CD4-positive, CD25-positive, alpha-beta regulatory T cell (primary cell): Measurements from ENCODE around the gene CD6. TPM values are rescaled to one million over a fixed set of nuclear protein-coding genes. Genes with fewer than 3 reads are reported as not detected.
A peak's percentile ranks its signal among the peaks of the same experiment; 100 is the strongest.

ENCODE experiments used
- ATAC-seq, 2 donors: fragments of 150-1000 bp; cut with Tn5 transposase; one replicate each; pipeline ENCODE4 v1.10.0; 2021; ENCODE audit warnings: low read depth in 2 of 2, moderate number of reproducible peaks in 2 of 2, moderate library complexity in 1 of 2
- DNase-seq, 3 donors: peaks; one replicate each; pipeline versions ENCODE4 v3.0.0 to v3.0.0-alpha.2; 2012 to 2022; ENCODE audit warnings: mixed read lengths in 1 of 3
- H3K27ac ChIP-seq: one replicate; pipeline ENCODE4 v1.7.0; 2013; ENCODE audit warnings: mild to moderate bottlenecking, low read length; ENCODE audit not compliant: insufficient read depth, poor library complexity, severe bottlenecking
- H3K27me3 ChIP-seq: one replicate; pipeline ENCODE4 v1.7.0; 2013; ENCODE audit warnings: low read length; ENCODE audit not compliant: control insufficient read depth, insufficient read depth
- H3K36me3 ChIP-seq: one replicate; pipeline ENCODE4 v1.7.0; 2013; ENCODE audit warnings: mild to moderate bottlenecking, low read length, moderate library complexity; ENCODE audit not compliant: control insufficient read depth, insufficient read depth
- H3K4me1 ChIP-seq: 2 replicates; pipeline ENCODE4 v1.7.0; 2013; ENCODE audit warnings: mild to moderate bottlenecking, low read length; ENCODE audit not compliant: insufficient read depth, control insufficient read depth, poor library complexity, severe bottlenecking
- H3K4me3 ChIP-seq: one replicate; pipeline ENCODE4 v1.7.0; 2013; ENCODE audit warnings: low read depth, mild to moderate bottlenecking, low read length, moderate library complexity
- H3K9me3 ChIP-seq, 2 experiments: 1 replicate in 1 of 2; 2 replicates in 1 of 2; pipeline ENCODE4 v1.7.0; 2013; ENCODE audit warnings: low read length in 2 of 2, mild to moderate bottlenecking in 1 of 2, moderate library complexity in 1 of 2; ENCODE audit not compliant: control insufficient read depth in 2 of 2
- H3K27ac Mint-ChIP-seq, 3 donors: one replicate each; pipeline ENCODE4 v1.8.0; 2020 to 2022; ENCODE audit warnings: mild to moderate bottlenecking in 3 of 3, mixed read lengths in 3 of 3, moderate library complexity in 2 of 3
- H3K27me3 Mint-ChIP-seq: one replicate; pipeline ENCODE4 v1.8.0; 2022; ENCODE audit warnings: mild to moderate bottlenecking, mixed read lengths
- H3K36me3 Mint-ChIP-seq: one replicate; pipeline ENCODE4 v1.8.0; 2020; ENCODE audit warnings: mixed read lengths
- H3K4me1 Mint-ChIP-seq, 4 donors: one replicate each; pipeline ENCODE4 v1.8.0; 2020 to 2022; ENCODE audit warnings: mixed read lengths in 4 of 4, mild to moderate bottlenecking in 1 of 4
- H3K4me3 Mint-ChIP-seq, 4 donors: one replicate each; pipeline ENCODE4 v1.8.0; 2020 to 2022; ENCODE audit warnings: mild to moderate bottlenecking in 4 of 4, mixed read lengths in 4 of 4, moderate library complexity in 3 of 4
- H3K9me3 Mint-ChIP-seq, 7 donors: one replicate each; pipeline ENCODE4 v1.8.0; 2020 to 2022; ENCODE audit warnings: mixed read lengths in 7 of 7, mild to moderate bottlenecking in 3 of 7, moderate library complexity in 2 of 7
- polyA plus RNA-seq, 4 donors: library from polyadenylated mRNA; unstranded; fragments of 300-500 nt; fragmentation: Illumina TruSeq; gene quantifications; one replicate each; pipeline ENCODE4 v1.2.3, GENCODE V29; 2021
- total RNA-seq: library from RNA; stranded (reverse); gene quantifications from one replicate; pipeline ENCODE4 v1.2.3, GENCODE V29; 2022

CD6 gene
- total and polyA plus RNA-seq, 5 donors from 2014 or later = 108 to 398 (median 138) TPM

- DNase-seq (no peak), ATAC-seq (no peak)
- Mint-ChIP-seq H3K4me3 (peak overlapping the region in 1 of 4 donors; percentile 55), H3K9me3 (no peaks in the 10 kb centered on the region), H3K27ac (no peak overlapping the region), H3K4me1 (peaks cover 21 to 76% (median 44%) of the 10 kb centered on the region in 4 donors), H3K36me3 (peaks cover 4% of the 10 kb centered on the region), H3K27me3 (no peaks in the 10 kb centered on the region)
- Histone ChIP-seq H3K9me3 (no peaks in the 10 kb centered on the region), H3K27me3 (no peaks in the 10 kb centered on the region), H3K27ac (no peak overlapping the region), H3K36me3 (no peaks in the 10 kb centered on the region), H3K4me1 (peaks cover 60% of the 10 kb centered on the region), H3K4me3 (no peak overlapping the region)
These were observed 85.1 kb downstream of the CD6 start for GRCh38 chr11:61056571-61056970.

DNA sequence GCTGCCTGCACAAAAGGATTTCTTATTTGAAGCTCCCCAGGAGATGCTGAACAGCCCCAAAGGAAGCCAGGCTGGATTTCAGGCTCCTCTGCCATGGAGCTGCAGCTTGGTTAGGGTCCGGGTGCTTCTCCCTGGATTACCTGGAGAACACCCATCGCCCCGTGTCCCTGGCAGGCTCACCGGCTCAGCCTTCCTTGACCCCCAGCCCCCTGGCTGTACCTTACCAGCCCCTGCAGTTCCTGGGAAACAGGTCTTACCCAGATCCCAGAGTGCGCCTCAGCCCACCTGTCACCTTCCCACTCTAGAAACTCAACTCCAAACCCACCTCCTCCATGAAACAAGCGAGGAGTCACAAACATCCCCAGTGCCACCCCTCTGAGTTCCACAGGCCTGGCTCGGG lies 85.5 kb downstream of the CD6 start:
- peak overlapping the region in 3 of 4 donors; percentile 16 to 55 (median 46) for H3K4me3 Mint-ChIP-seq
- DNase-seq (no peak), ATAC-seq (no peak)
- H3K27me3 ChIP-seq = no peaks in the 10 kb centered on the region
- peaks cover 4% of the 10 kb centered on the region for H3K36me3 Mint-ChIP-seq
- H3K9me3 ChIP-seq = no peaks in the 10 kb centered on the region
- H3K36me3 ChIP-seq = no peaks in the 10 kb centered on the region
- no peaks in the 10 kb centered on the region for H3K27me3 Mint-ChIP-seq
- H3K4me1 Mint-ChIP-seq = peaks cover 21 to 80% (median 48%) of the 10 kb centered on the region in 4 donors
- H3K9me3 Mint-ChIP-seq = no peaks in the 10 kb centered on the region
- H3K4me1 ChIP-seq = peaks cover 60% of the 10 kb centered on the region
- no peak overlapping the region for H3K27ac ChIP-seq
- H3K4me3 ChIP-seq = no peak overlapping the region
- peak overlapping the region in 1 of 3 donors; percentile 43 for H3K27ac Mint-ChIP-seq

- H3K9me3 Mint-ChIP-seq = no peaks in the 10 kb centered on the region
- Histone ChIP-seq H3K9me3 (no peaks in the 10 kb centered on the region), H3K36me3 (no peaks in the 10 kb centered on the region), H3K4me3 (no peak overlapping the region), H3K4me1 (peaks cover 60% of the 10 kb centered on the region), H3K27me3 (no peaks in the 10 kb centered on the region), H3K27ac (no peak overlapping the region)
- peaks cover 4% of the 10 kb centered on the region for H3K36me3 Mint-ChIP-seq
- peak overlapping the region in 2 of 4 donors; percentile 16 to 80 for H3K4me3 Mint-ChIP-seq
- H3K4me1 Mint-ChIP-seq = peaks cover 21 to 83% (median 47%) of the 10 kb centered on the region in 4 donors
- H3K27me3 Mint-ChIP-seq = no peaks in the 10 kb centered on the region
- DNase-seq (no peak), ATAC-seq (no peak)
- H3K27ac Mint-ChIP-seq = peak overlapping the region in 1 of 3 donors; percentile 42
These were observed 86.1 kb downstream of the CD6 start for GRCh38 chr11:61057615-61058014.

GRCh38 chr11:61058583-61059259 lies 87.2 kb downstream of the CD6 start:
- Mint-ChIP-seq H3K27ac (peak overlapping the region; percentile 43 to 91 (median 90)), H3K9me3 (no peaks in the 10 kb centered on the region), H3K4me3 (peak overlapping the region; percentile 7 to 80 (median 63)), H3K36me3 (peaks cover 4% of the 10 kb centered on the region), H3K27me3 (no peaks in the 10 kb centered on the region), H3K4me1 (peaks cover 21 to 82% (median 45%) of the 10 kb centered on the region in 4 donors)
- Histone ChIP-seq H3K27ac (no peak overlapping the region), H3K36me3 (no peaks in the 10 kb centered on the region), H3K9me3 (no peaks in the 10 kb centered on the region), H3K4me1 (peaks cover 50% of the 10 kb centered on the region), H3K27me3 (no peaks in the 10 kb centered on the region), H3K4me3 (no peak overlapping the region)
- ATAC-seq = no peak
- DNase-seq = no peak

DNA sequence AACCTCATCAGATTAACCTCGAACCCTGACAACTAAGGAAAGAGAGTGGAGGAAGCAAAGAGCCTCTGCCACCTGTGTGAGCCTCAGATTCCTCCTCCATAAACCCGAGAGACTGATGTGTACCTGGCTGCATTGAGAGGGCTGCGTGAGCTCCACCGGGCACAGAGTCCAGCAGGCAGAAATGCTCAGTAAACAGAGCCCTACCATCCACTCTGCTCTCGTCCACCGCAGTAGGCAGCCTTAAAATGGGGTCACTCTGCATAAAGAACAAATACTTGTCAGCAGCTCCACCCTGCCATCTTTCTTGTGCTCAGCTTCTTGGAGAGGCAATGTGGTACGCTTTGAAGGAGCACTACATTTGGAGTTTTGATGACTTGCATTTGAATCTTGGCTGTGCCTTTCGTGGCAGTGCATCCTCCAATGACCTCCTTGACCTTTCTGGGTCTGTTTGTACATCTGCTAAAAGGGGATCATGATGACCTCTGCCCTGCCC lies 87.8 kb downstream of the CD6 start:
- Histone ChIP-seq H3K9me3 (no peaks in the 10 kb centered on the region), H3K4me3 (no peak overlapping the region), H3K27ac (no peak overlapping the region), H3K27me3 (no peaks in the 10 kb centered on the region), H3K36me3 (no peaks in the 10 kb centered on the region), H3K4me1 (peaks cover 47% of the 10 kb centered on the region)
- H3K9me3 Mint-ChIP-seq = no peaks in the 10 kb centered on the region
- ATAC-seq (no peak), DNase-seq (no peak)
- no peaks in the 10 kb centered on the region for H3K27me3 Mint-ChIP-seq
- peak overlapping the region in 2 of 4 donors; percentile 59 to 70 for H3K4me3 Mint-ChIP-seq
- H3K4me1 Mint-ChIP-seq = peaks cover 21 to 82% (median 42%) of the 10 kb centered on the region in 4 donors
- H3K36me3 Mint-ChIP-seq = peaks cover 4% of the 10 kb centered on the region
- H3K27ac Mint-ChIP-seq = peak overlapping the region; percentile 18 to 92 (median 91)

DNA sequence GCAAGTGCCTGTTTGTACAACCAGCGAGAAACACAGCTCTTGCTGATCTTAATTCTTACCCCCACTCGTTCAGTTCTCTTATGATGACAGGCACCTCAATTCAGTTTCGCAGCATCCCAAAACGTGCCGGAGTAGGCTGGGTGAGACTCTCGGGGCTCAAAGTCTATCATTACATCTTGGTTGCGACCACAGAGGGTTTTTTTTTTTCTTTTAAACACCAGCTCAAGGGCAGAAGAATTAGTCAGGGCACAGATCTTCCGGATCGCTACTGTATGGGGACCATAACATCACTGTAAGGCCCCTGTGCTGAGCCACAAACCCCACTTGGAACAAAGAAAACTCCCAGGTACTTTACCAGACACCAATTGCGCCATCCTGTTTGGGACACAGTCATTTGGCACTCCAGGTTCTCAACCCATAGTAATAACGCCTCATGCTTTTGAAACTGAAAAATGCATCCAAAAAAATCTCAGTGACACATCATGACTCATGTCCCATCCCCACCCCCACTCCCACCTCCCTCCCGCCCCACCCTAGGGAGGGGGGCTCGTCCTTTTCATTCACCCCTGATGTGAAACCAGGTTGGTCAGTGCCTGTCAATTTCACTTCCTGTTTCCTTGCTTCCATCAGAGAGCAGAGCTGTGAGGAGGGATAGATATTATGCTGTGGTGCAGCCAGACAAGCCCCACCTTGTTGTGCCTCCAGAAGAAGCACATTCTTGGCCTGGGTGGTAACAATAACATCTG lies 89.8 kb downstream of the CD6 start:
- Histone ChIP-seq H3K9me3 (no peaks in the 10 kb centered on the region), H3K4me1 (peaks cover 37% of the 10 kb centered on the region), H3K27ac (peak overlapping the region; percentile 78), H3K36me3 (no peaks in the 10 kb centered on the region), H3K27me3 (no peaks in the 10 kb centered on the region), H3K4me3 (peak overlapping the region; percentile 81)
- peaks cover 27 to 80% (median 46%) of the 10 kb centered on the region in 4 donors for H3K4me1 Mint-ChIP-seq
- peak overlapping the region; percentile 67 to 91 (median 84) for H3K4me3 Mint-ChIP-seq
- peak in 2 of 3 donors; percentile 62 to 78 for DNase-seq
- peak overlapping the region; percentile 92 to 97 (median 96) for H3K27ac Mint-ChIP-seq
- peaks cover 7% of the 10 kb centered on the region for H3K36me3 Mint-ChIP-seq
- peak; percentile 75 to 77 for ATAC-seq
- H3K27me3 Mint-ChIP-seq = no peaks in the 10 kb centered on the region
- H3K9me3 Mint-ChIP-seq = no peaks in the 10 kb centered on the region

GRCh38 chr11:61062181-61062930 lies 90.9 kb downstream of the CD6 start:
- ATAC-seq = no peak
- Histone ChIP-seq H3K27ac (no peak overlapping the region), H3K36me3 (no peaks in the 10 kb centered on the region), H3K27me3 (no peaks in the 10 kb centered on the region), H3K4me3 (no peak overlapping the region), H3K4me1 (peaks cover 43% of the 10 kb centered on the region), H3K9me3 (no peaks in the 10 kb centered on the region)
- no peak for DNase-seq
- H3K27ac Mint-ChIP-seq = peak overlapping the region; percentile 76 to 97 (median 92)
- peak overlapping the region in 2 of 4 donors; percentile 33 to 67 for H3K4me3 Mint-ChIP-seq
- peaks cover 27 to 86% (median 55%) of the 10 kb centered on the region in 4 donors for H3K4me1 Mint-ChIP-seq
- peaks cover 7% of the 10 kb centered on the region for H3K36me3 Mint-ChIP-seq
- no peaks in the 10 kb centered on the region for H3K9me3 Mint-ChIP-seq
- no peaks in the 10 kb centered on the region for H3K27me3 Mint-ChIP-seq
